Activated T-cell treated with anti-CD3 and anti-CD28 coated beads for 4 hours (primary cell): ENCODE results near the gene TMEM81.

Experiments
- DNase-seq: peaks from one replicate; pipeline ENCODE4 v3.0.0-alpha.2; 2020

The TMEM81 gene

DNA sequence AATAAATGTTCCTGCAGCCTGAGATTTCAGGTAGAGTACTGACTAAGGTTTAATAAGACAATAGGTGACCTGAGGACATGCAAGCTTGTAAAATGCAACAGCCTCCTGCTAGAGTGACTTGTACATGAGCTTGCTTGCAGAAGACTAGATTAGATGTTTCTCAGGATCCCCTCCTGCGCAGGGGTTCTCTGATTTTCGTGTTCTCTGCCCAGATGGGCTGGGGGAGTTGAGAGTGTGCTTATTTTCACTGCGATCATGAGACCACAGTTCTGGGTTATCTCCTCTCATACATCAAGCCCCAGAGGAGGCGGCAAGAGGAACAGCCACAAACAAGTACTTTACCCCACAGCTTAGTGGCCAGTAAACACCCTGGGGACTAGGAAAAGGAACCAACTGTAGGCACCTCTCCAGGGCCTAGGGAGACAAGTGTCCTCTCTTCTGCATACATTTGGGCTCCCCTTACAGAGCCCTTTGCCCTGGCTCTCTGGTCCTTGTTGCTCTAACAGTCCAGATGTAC, 8.0 kb downstream of the TMEM81 start:
- no peak for DNase-seq

GRCh38 chr1:205075642-205076155, 8.6 kb downstream of the TMEM81 start:
- DNase-seq = no peak

GRCh38 chr1:205074513-205074912, 9.7 kb downstream of the TMEM81 start:
- no peak for DNase-seq

GRCh38 chr1:205074084-205074483, 10.2 kb downstream of the TMEM81 start:
- no peak for DNase-seq

GRCh38 chr1:205073511-205073910, 10.7 kb downstream of the TMEM81 start:
- no peak for DNase-seq

- no peak for DNase-seq
Measured at GRCh38 chr1:205072881-205073280, 11.4 kb downstream of the TMEM81 start.

DNA sequence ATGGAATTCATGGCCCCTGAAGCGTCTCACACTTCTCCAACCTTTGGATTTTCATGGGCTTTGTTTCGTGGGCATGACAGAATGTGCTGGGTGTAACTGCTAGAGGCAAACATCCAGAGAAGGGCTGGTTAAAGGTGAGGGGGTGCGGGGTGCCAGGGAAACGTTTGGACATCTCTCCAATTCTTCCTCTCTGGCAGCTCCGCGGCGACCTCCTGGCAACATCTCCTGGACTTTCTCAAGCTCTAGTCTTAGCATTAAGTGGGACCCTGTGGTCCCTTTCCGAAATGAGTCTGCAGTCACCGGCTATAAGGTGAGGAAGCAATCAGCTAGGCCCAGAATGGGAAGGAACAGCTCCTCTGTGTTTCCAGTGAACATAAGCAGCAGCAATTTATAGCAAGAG, 12.0 kb downstream of the TMEM81 start:
- DNase-seq = no peak

- DNase-seq = no peak
Measured at GRCh38 chr1:205071801-205072200, 12.5 kb downstream of the TMEM81 start.

GRCh38 chr1:205071028-205071409, 13.2 kb downstream of the TMEM81 start:
- DNase-seq = no peak

DNA sequence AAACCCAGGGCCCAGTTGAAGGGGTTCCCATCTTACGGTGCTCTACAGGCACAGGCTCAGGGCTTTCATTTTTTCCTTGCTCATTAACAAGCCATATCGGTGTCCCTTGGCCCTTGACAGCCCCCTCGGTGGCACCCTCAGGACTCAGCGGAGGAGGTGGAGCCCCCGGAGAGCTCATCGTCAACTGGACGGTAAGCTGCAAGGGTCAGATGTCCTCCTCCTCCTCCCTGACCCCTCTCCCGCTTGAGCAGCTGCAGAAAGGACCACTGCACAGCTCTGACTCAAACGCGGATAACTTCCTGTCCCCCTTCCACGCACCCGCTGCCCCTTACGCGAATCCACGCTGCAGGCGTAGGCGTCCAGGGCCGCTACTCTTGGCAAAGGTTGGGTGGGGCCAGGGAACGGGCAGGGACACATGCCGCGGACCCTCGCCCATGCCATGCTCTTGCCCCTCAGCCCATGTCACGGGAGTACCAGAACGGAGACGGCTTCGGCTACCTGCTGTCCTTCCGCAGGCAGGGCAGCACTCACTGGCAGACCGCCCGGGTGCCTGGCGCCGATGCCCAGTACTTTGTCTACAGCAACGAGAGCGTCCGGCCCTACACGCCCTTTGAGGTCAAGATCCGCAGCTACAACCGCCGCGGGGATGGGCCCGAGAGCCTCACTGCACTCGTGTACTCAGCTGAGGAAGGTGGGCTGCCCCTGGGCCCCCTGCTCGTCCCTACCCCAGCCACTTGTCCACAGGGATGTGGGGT, 14.7 kb downstream of the TMEM81 start:
- DNase-seq = no peak

- no peak for DNase-seq
Measured at GRCh38 chr1:205068457-205069040, 15.7 kb downstream of the TMEM81 start.

DNA sequence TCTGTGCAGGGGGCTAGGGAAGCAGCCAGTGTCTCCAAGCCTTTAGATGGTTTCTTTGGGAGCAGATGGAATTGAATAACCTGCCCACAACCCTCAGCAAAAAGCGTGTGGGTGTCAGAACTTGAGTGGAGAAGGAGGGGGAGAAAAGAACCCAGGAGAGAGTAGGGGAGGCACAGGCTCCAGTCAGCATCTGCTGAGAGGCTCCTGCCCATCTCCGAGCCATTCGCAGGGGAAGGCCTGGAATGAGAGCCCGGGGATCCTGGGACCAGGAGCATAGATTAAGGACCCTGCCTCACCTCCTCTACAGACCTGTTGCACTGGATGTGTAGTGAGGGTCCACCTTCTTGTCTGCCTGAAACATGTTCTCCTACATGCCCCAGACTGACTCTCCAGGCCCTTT, 16.3 kb downstream of the TMEM81 start:
- DNase-seq = no peak

GRCh38 chr1:205067031-205067430, 17.2 kb downstream of the TMEM81 start:
- no peak for DNase-seq

DNA sequence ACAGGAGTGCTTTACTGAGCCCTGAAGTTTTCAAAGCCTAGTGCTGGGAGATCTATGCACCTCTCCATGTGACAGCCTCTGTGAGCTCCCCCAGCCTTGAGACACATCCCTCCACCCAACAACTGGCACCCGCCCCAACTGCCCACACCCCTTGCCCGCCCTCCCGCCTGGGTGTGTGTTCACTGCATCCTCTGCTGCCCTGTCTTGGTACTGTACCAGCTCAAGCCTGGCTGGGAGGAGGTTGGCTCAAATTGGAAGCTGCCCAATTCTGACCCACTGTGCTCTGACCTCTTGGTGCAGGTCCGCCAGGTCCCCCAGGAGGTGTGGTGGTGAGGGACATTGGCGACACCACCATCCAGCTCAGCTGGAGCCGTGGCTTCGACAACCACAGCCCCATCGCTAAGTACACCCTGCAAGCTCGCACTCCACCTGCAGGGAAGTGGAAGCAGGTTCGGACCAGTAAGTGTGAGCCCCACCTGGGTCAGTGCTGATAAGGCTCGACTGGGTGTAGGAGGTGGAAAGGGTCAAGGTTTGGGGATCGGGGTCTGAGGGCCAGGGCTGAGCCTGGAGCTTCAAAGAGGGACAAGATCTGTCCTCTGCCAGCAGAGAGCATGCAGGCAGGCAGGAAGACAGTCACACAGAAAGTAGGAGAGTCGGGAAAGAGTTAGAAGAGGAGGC, 18.0 kb downstream of the TMEM81 start:
- no peak for DNase-seq

GRCh38 chr1:205065666-205066065, 18.6 kb downstream of the TMEM81 start:
- no peak for DNase-seq

DNA sequence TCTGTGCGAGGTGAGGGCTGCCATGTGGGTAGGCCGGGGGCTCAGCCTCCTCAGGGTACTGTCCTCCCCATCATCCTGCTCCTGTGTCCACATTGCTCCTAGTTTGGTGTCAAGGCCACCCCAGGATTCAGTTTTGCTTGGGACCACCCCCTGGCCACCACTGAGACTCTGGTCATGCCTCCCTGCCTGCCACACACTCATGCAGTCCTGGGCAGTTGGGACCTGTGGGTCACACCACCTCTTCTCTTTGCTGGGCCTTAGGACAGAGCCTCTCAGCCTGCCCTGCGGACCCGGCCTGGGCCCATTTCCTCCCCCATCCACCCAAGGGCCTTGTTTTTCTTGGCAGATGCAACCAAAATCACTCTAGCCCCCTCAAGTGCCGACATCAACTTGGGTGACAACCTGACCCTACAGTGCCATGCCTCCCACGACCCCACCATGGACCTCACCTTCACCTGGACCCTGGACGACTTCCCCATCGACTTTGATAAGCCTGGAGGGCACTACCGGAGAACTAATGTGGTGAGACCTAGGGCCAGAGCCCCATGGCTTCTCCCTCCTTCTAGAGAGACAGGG, 19.4 kb downstream of the TMEM81 start:
- no peak for DNase-seq

DNA sequence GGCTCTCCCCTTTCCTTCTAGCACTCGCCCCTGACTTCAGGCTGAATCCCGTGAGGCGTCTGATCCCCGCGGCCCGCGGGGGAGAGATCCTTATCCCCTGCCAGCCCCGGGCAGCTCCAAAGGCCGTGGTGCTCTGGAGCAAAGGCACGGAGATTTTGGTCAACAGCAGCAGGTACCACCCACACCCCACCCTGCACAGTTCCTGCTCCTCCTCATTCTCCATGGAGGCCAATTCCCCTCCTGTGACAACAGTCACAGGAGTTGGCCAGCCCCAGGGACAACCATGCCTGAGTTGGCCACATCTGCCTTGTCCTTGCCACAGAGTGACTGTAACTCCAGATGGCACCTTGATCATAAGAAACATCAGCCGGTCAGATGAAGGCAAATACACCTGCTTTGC, 20.0 kb downstream of the TMEM81 start:
- no peak for DNase-seq

DNA sequence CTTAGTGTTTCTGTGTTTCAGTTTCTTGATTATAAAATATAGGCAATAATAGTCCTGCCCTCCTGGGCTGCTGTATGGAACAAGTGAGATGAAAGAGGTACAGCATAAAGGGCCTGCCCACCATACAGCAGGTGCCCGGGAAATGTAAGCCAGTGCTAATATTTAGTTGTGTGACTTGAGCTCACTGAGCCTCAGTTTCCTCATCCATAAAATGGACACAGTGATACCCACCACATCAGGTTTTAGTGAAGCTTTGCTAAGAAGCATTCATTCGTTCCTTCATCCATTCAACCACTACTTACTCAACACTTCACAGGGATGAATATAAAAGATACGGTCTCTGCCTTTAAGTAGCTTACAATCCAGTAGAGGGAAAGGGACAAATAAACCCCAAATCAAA, 21.4 kb downstream of the TMEM81 start:
- DNase-seq = no peak

DNA sequence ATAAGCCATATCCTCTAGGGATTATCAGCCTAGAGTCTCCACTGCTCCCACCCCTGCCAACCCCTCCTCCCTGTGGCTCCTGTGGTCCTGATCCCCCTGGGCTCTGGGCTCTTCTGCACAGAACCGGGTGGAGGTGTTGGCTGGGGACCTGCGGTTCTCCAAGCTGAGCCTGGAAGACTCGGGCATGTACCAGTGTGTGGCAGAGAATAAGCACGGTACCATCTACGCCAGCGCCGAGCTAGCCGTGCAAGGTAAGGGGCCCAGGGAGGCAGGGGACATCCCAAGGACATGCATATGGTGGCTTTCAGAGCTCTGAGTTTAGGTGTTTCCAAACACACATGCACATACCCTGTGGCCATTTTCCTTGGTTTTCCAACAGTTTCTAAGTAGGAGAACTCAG, 21.9 kb downstream of the TMEM81 start:
- no peak for DNase-seq

DNA sequence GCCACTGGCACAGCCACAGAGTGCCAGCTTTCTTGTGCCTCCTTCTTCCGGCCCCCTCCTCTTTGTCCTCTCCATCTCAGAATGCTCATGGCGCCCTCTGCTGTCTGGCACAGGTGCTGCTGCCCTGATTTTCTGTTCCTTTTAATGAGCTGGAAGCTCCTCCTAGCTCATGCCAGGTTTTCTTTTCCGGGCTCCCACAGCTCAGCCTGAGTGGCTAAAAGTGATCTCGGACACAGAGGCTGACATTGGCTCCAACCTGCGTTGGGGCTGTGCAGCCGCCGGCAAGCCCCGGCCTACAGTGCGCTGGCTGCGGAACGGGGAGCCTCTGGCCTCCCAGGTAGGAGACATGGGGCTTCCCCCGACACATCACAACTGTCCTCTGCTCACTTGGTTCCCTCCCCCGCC, 22.6 kb downstream of the TMEM81 start:
- peak; percentile 33 for DNase-seq

DNA sequence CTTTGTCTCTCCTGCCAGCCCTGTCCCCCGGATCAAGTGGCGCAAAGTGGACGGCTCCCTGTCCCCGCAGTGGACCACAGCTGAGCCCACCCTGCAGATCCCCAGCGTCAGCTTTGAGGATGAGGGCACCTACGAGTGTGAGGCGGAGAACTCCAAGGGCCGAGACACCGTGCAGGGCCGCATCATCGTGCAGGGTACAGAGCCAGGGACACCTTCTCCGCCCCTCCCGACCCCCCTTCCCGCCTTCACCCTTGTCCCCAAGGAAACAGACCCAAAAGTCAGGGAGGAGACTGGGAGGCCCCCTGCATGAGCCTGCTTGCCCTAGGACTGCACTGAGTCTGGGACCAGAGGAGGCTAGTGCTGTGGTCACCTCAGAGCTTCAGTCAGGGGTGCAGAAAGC, 23.0 kb downstream of the TMEM81 start:
- no peak for DNase-seq

- DNase-seq = no peak
Measured at GRCh38 chr1:205060746-205061145, 23.5 kb downstream of the TMEM81 start.

- DNase-seq = no peak
Measured at GRCh38 chr1:205059660-205060059, 24.6 kb downstream of the TMEM81 start.

GRCh38 chr1:205058853-205059252, 25.4 kb downstream of the TMEM81 start:
- no peak for DNase-seq
